ENCODE measurements around the gene SRCAP.

Gene SRCAP

DNA sequence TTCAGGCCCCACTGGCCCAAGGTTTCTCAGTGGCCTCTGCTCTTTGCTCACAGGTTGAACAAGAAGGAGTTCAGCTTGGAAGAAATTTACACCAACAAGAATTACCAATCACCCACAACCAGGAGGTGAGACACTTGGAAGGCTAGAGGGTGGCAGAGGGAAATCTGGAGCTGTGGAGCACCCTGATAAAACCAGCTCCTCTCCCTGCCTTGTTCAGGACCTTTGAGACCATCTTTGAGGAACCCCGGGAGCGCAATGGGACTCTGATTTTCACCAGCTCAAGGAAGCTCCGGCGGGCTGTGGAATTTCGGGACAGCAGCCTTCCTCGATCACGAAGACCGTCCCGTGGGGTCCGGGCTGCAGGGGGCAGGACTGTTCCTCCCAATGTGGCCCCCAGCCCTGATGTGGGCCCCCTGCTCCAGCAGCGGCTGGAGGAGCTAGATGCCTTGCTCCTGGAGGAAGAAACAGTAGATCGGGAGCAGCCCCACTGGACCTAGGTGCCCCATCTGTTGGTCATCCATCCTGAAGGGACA is 43.1 kb upstream of the SRCAP start:
- H3K4me1 ChIP-seq (ENCODE audit: low read depth, poor library complexity, severe bottlenecking), result peaks cover 30% of the 10 kb centered on the region
- no peak overlapping the region for H3K9ac ChIP-seq
- no peak overlapping the region for H3K4me3 ChIP-seq (IDR thresholded peaks at IDR 0.05; ENCODE audit: insufficient read depth, low read depth, low read length)
- H3K27ac ChIP-seq, result no peak overlapping the region; the same call in 1 of the 2 replicates
- H2AFZ ChIP-seq (ENCODE audit: low read depth), result no peak overlapping the region
- TF ChIP-seq, protein P1, sequence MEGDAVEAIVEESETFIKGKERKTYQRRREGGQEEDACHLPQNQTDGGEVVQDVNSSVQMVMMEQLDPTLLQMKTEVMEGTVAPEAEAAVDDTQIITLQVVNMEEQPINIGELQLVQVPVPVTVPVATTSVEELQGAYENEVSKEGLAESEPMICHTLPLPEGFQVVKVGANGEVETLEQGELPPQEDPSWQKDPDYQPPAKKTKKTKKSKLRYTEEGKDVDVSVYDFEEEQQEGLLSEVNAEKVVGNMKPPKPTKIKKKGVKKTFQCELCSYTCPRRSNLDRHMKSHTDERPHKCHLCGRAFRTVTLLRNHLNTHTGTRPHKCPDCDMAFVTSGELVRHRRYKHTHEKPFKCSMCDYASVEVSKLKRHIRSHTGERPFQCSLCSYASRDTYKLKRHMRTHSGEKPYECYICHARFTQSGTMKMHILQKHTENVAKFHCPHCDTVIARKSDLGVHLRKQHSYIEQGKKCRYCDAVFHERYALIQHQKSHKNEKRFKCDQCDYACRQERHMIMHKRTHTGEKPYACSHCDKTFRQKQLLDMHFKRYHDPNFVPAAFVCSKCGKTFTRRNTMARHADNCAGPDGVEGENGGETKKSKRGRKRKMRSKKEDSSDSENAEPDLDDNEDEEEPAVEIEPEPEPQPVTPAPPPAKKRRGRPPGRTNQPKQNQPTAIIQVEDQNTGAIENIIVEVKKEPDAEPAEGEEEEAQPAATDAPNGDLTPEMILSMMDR (conservative IDR thresholded peaks at IDR 0.05; ENCODE audit: low read depth, low read length), result no peak
- H3K27me3 ChIP-seq (ENCODE audit: insufficient read depth, low read depth), result no peaks in the 10 kb centered on the region
- H3K79me2 ChIP-seq (ENCODE audit: insufficient read depth, low read depth), result peaks cover 13% of the 10 kb centered on the region; the same call in 1 of the 2 replicates
- no peaks in the 10 kb centered on the region for H3K36me3 ChIP-seq (ENCODE audit: insufficient read depth)
- peak overlapping the region; percentile 76; the same call in 1 of the 2 replicates for H3K4me2 ChIP-seq
- no peaks in the 10 kb centered on the region for H4K20me1 ChIP-seq (ENCODE audit: insufficient read depth)

DNA sequence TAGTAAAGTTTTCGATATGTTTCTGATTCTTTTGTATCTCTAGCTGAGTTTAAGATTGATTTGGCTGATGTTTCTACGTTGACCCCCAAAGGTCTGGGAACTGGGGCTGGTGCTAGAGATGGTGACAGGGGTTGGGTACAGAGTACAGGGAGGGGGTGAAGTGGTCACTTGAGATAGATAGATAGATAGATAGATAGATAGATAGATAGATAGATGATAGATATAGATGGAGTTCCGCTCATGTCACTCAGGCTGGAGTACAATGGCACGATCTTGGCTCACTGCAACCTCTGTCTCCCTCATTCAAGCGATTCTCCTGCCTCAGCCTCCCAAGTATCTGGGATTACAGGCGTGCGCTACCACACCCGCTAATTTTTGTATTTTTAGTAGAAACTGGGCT is 42.6 kb upstream of the SRCAP start:
- Histone ChIP-seq H3K79me2 (ENCODE audit: insufficient read depth, low read depth) (peaks cover 18% of the 10 kb centered on the region), H2AFZ (ENCODE audit: low read depth) (no peak overlapping the region), H3K9ac (peak overlapping the region; percentile 58; the same call in 1 of the 2 replicates), H3K36me3 (ENCODE audit: insufficient read depth) (no peaks in the 10 kb centered on the region), H3K4me3 (IDR thresholded peaks at IDR 0.05; ENCODE audit: insufficient read depth, low read depth, low read length) (no peak overlapping the region), H3K27ac (peak overlapping the region; percentile 86), H3K4me1 (ENCODE audit: low read depth, poor library complexity, severe bottlenecking) (peaks cover 34% of the 10 kb centered on the region), H3K4me2 (peak overlapping the region; percentile 76; the same call in 1 of the 2 replicates), H4K20me1 (ENCODE audit: insufficient read depth) (no peaks in the 10 kb centered on the region), H3K27me3 (ENCODE audit: insufficient read depth, low read depth) (no peaks in the 10 kb centered on the region)
- TF ChIP-seq, protein P1 (conservative IDR thresholded peaks at IDR 0.05; ENCODE audit: low read depth, low read length), result no peak

- Histone ChIP-seq H3K79me2 (ENCODE audit: insufficient read depth, low read depth) (peaks cover 26% of the 10 kb centered on the region), H4K20me1 (ENCODE audit: insufficient read depth) (no peaks in the 10 kb centered on the region), H3K27me3 (ENCODE audit: insufficient read depth, low read depth) (no peaks in the 10 kb centered on the region), H3K36me3 (ENCODE audit: insufficient read depth) (no peaks in the 10 kb centered on the region), H3K4me1 (ENCODE audit: low read depth, poor library complexity, severe bottlenecking) (peaks cover 37% of the 10 kb centered on the region), H3K4me3 (IDR thresholded peaks at IDR 0.05; ENCODE audit: insufficient read depth, low read depth, low read length) (no peak overlapping the region), H3K4me2 (peak overlapping the region; percentile 76), H2AFZ (ENCODE audit: low read depth) (peak overlapping the region; percentile 66), H3K27ac (peak overlapping the region; percentile 86), H3K9ac (peak overlapping the region; percentile 58)
- TF ChIP-seq, protein P1 (conservative IDR thresholded peaks at IDR 0.05; ENCODE audit: low read depth, low read length), result no peak
Measured at GRCh38 chr16:30656974-30657865, 41.8 kb upstream of the SRCAP start.

DNA sequence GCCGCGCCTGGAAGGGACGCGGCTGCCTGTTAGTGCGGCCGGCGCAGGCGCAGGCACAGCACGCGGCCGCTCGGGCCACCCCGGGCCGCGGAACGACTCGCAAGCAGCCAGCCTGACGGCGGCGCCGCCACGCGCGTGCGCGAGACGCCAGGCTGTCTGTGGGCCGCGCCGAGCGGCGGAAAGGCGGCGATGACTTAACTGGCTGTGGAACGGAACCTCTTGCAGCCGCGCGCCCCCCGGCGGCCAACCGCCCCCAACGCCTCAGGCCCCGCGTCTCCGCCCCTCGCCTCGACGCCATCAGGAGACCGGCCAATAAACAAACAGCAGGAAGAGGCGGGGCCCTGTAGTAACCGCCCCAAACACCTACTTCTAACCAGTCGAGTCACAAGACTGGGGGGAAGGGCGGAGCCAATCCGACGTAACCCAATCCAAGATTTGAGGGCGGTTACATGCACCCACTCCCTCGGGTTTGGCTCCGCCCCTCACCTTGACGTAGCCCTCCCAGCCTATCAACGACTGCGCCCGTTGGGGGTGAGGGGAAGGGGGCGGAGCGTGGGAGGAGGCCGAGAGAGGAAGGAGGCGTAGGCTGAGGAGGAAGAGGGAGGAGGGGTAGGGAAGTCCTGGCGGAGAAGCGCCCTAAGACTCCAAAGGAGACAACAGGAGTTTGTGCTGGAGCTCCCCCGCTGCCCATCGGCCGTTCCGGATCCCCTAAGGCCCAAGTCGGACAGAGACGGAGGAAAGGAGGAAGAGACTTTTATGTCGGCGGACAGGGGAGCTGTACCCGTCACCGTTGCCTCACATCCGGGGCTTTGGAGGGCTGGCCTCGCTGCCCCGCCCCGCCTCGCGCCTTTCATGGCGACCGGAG is 40.9 kb upstream of the SRCAP start, which contains the start of gene FBRS:
Gene FBRS, plus strand, starts transcription at position 566 of the 865 bp plus-strand sequence. CDS start 1,088 bp downstream, outside the sequence.
- Histone ChIP-seq H3K4me2 (peak within 1 kb of the TSS; percentile 76), H4K20me1 (ENCODE audit: insufficient read depth) (no peaks in the 10 kb centered on the region; the same call in 1 of the 2 replicates), H3K36me3 (ENCODE audit: insufficient read depth) (0 out of 2 replicates have a peak, but pooled peaks cover 4% of the 10 kb centered on the region), H3K79me2 (ENCODE audit: insufficient read depth, low read depth) (peaks cover 35% of the 10 kb centered on the region), H3K9ac (peak within 1 kb of the TSS; percentile 64), H3K27me3 (ENCODE audit: insufficient read depth, low read depth) (no peaks in the 10 kb centered on the region), H3K4me1 (ENCODE audit: low read depth, poor library complexity, severe bottlenecking) (peaks cover 40% of the 10 kb centered on the region), H2AFZ (ENCODE audit: low read depth) (peak within 1 kb of the TSS; percentile 66), H3K27ac (peak within 1 kb of the TSS; percentile 86), H3K4me3 (IDR thresholded peaks at IDR 0.05; ENCODE audit: insufficient read depth, low read depth, low read length) (peak within 1 kb of the TSS; percentile 26)
- TF ChIP-seq, protein P1 (conservative IDR thresholded peaks at IDR 0.05; ENCODE audit: low read depth, low read length), result peak; percentile 73

Measured in KMS-11 (cell line).